Measurements from ENCODE around the gene PCNT. TPM values are rescaled to one million over a fixed set of nuclear protein-coding genes. Genes with fewer than 3 reads are reported as not detected.

Gene PCNT
- total RNA-seq, 1 experiment from 2014 or later: 39.6 TPM

- H3K18ac ChIP-seq (ENCODE audit: insufficient read length, low read depth, low read length): no peak overlapping the region
- DNase-seq: no peak
- H2BK15ac ChIP-seq (ENCODE audit: low read depth, low read length): no peak overlapping the region
- Mint-ChIP-seq H3K4me3 (no peak overlapping the region), H3K4me1 (no peaks in the 10 kb centered on the region), H3K27ac (peak overlapping the region in 1 of 3 experiments; percentile 46; a peak in 2 of 7 replicates), H3K27me3 (ENCODE audit: low read depth) (no peaks in the 10 kb centered on the region), H3K9me3 (no peaks in the 10 kb centered on the region), H3K36me3 (ENCODE audit: insufficient read depth in 1 of 3, low read depth in 3 of 3) (peaks cover 30 to 78% (median 75%) of the 10 kb centered on the region in 3 experiments; a peak in 6 of 7 replicates)
- H3K27me3 ChIP-seq (ENCODE audit: insufficient read depth, low read length): no peaks in the 10 kb centered on the region
- no peak overlapping the region for H2BK5ac ChIP-seq (ENCODE audit: insufficient read length, low read length)
- no peak overlapping the region for H3K14ac ChIP-seq (ENCODE audit: insufficient read depth, low read length)
- H3K23me2 ChIP-seq (ENCODE audit: insufficient read length, low read depth, low read length, poor library complexity, severe bottlenecking): no peaks in the 10 kb centered on the region
- no peak overlapping the region for H4K8ac ChIP-seq (replicated peaks; ENCODE audit: insufficient read length, low read depth, low read length)
- TF ChIP-seq CTCF (conservative IDR thresholded peaks at IDR 0.05): no peak
- no peak overlapping the region for H3T11ph ChIP-seq (ENCODE audit: low read length)
- no peak overlapping the region for H4K91ac ChIP-seq (ENCODE audit: insufficient read length, low read depth, low read length)
- no peak overlapping the region for H3K56ac ChIP-seq (ENCODE audit: insufficient read length, low read depth, low read length)
- H2BK12ac ChIP-seq (ENCODE audit: insufficient read length, low read depth, low read length): no peak overlapping the region
- H3K9ac ChIP-seq (ENCODE audit: extremely low read depth, insufficient read length, low read length): no peak overlapping the region
- H3K4me2 ChIP-seq (ENCODE audit: insufficient read depth, insufficient read length, low read length): no peak overlapping the region
- H4K20me1 ChIP-seq (ENCODE audit: control insufficient read depth, insufficient read depth, insufficient read length): no peaks in the 10 kb centered on the region
- no peak overlapping the region for H3K27ac ChIP-seq (ENCODE audit: insufficient read length, low read depth, low read length)
- no peak overlapping the region for H3K4ac ChIP-seq (ENCODE audit: low read depth, low read length)
- H2AK5ac ChIP-seq (ENCODE audit: insufficient read length, low read length): no peak overlapping the region
- H3K4me1 ChIP-seq (ENCODE audit: insufficient read depth, low read length): no peaks in the 10 kb centered on the region
- no peaks in the 10 kb centered on the region for H3K9me3 ChIP-seq (ENCODE audit: control insufficient read depth, low read depth, low read length)
- H3K79me2 ChIP-seq (ENCODE audit: insufficient read depth, low read length): no peaks in the 10 kb centered on the region
- no peak overlapping the region for H2BK120ac ChIP-seq (ENCODE audit: low read depth, low read length, poor library complexity, severe bottlenecking)
- no peak overlapping the region for H3K23ac ChIP-seq (ENCODE audit: insufficient read length, low read depth, low read length)
- H2AFZ ChIP-seq (ENCODE audit: low read length): no peak overlapping the region
- H3K79me1 ChIP-seq (ENCODE audit: insufficient read depth, low read depth, low read length, poor library complexity, severe bottlenecking): no peaks in the 10 kb centered on the region
- no CpG with 5 or more reads among the region's 11 CpGs for WGBS (ENCODE audit: extremely low coverage, insufficient read length, low lambda C conversion rate)
- no peak overlapping the region for H2BK20ac ChIP-seq (ENCODE audit: low read depth, low read length, poor library complexity, severe bottlenecking)
- no peak overlapping the region for H4K5ac ChIP-seq (ENCODE audit: insufficient read length, low read depth, low read length)
Observed at GRCh38 chr21:46351476-46352163, 27.7 kb downstream of the PCNT start.

Measured in H9 (cell line).